ENCODE results near the gene TUBB4A. TPM values are rescaled to one million over a fixed set of nuclear protein-coding genes. Genes with fewer than 3 reads are reported as not detected.

The TUBB4A gene
- total RNA-seq (2022; extraction: Qiagen RNA extraction) = 4.6 to 6.8 TPM (median 6.4 TPM) in 5 replicates

GRCh38 chr19:6501740-6502648, at the start of gene TUBB4A:
TSS of gene TUBB4A (minus strand) at chr19:6502309. CDS start at chr19:6502212, 97 bp downstream.

GRCh38 chr19:6530386-6531162, 28.5 kb upstream of the TUBB4A start, which contains the start of gene TNFSF9:
TSS of gene TNFSF9 (plus strand) at chr19:6531026. CDS start at chr19:6531037, 11 bp downstream.

GRCh38 chr19:6481541-6482342, 20.4 kb downstream of the TUBB4A start, which contains the start of gene DENND1C:
TSS of gene DENND1C (minus strand) at chr19:6481787. CDS start at chr19:6481695, 92 bp downstream.

GRCh38 chr19:6464070-6464873, 37.8 kb downstream of the TUBB4A start, which contains the start of gene CRB3:
TSS of gene CRB3 (plus strand) at chr19:6464271. CDS start at chr19:6464702, 431 bp downstream.

GRCh38 chr19:6459262-6460098, 42.6 kb downstream of the TUBB4A start, which contains the start of gene SLC25A23:
TSS of gene SLC25A23 (minus strand) at chr19:6459792. CDS start at chr19:6459628, 164 bp downstream.

Other genes starting within 250 kb of the TUBB4A start
- gene MLLT1, start 222.3 kb downstream of the TUBB4A start, total RNA-seq (2022; extraction: Qiagen RNA extraction) = 16.0 to 23.8 TPM (median 21.7 TPM) in 5 replicates
- not detected in 5 replicates for gene ACER1, start 168.7 kb downstream of the TUBB4A start, total RNA-seq (2022; extraction: Qiagen RNA extraction)
- 46.1 to 75.9 TPM (median 70.6 TPM) in 5 replicates for gene CLPP, start 140.8 kb downstream of the TUBB4A start, total RNA-seq (2022; extraction: Qiagen RNA extraction)
- gene ALKBH7, start 129.5 kb downstream of the TUBB4A start, total RNA-seq (2022; extraction: Qiagen RNA extraction) = 18.1 to 41.6 TPM (median 36.6 TPM) in 5 replicates
- 0.65 to 1.0 TPM (median 0.76 TPM) in 5 replicates for gene PSPN, start 126.4 kb downstream of the TUBB4A start, total RNA-seq (2022; extraction: Qiagen RNA extraction)
- 57.1 to 59.8 TPM (median 58.7 TPM) in 5 replicates for gene GTF2F1, start 109.1 kb downstream of the TUBB4A start, total RNA-seq (2022; extraction: Qiagen RNA extraction)
- gene KHSRP, start 77.5 kb downstream of the TUBB4A start, total RNA-seq (2022; extraction: Qiagen RNA extraction) = 192 to 210 TPM (median 205 TPM) in 5 replicates
- 0.09 to 0.17 TPM (median 0.15 TPM) in 4 of 5 replicates, not detected in the other for gene SLC25A41, start 68.5 kb downstream of the TUBB4A start, total RNA-seq (2022; extraction: Qiagen RNA extraction)
- gene SLC25A23, start 42.5 kb downstream of the TUBB4A start, total RNA-seq (2022; extraction: Qiagen RNA extraction) = 15.2 to 20.3 TPM (median 18.4 TPM) in 5 replicates
- 3.0 to 6.1 TPM (median 5.2 TPM) in 5 replicates for gene CRB3, start 38.0 kb downstream of the TUBB4A start, total RNA-seq (2022; extraction: Qiagen RNA extraction)
- 0.07 to 0.28 TPM (median 0.22 TPM) in 5 replicates for gene DENND1C, start 20.5 kb downstream of the TUBB4A start, total RNA-seq (2022; extraction: Qiagen RNA extraction)
- 4.5 to 7.0 TPM (median 6.3 TPM) in 5 replicates for gene TNFSF9, start 28.7 kb upstream of the TUBB4A start, total RNA-seq (2022; extraction: Qiagen RNA extraction)
- gene CD70, start 88.8 kb upstream of the TUBB4A start, total RNA-seq (2022; extraction: Qiagen RNA extraction) = 13.2 to 28.7 TPM (median 26.0 TPM) in 5 replicates
- gene TNFSF14, start 167.9 kb upstream of the TUBB4A start, total RNA-seq (2022; extraction: Qiagen RNA extraction) = 0.02 to 0.11 TPM (median 0.08 TPM) in 5 replicates
- 39.1 to 46.1 TPM (median 43.1 TPM) in 5 replicates for gene C3, start 218.3 kb upstream of the TUBB4A start, total RNA-seq (2022; extraction: Qiagen RNA extraction)
- 31.6 to 45.2 TPM (median 41.4 TPM) in 5 replicates for gene GPR108, start 235.3 kb upstream of the TUBB4A start, total RNA-seq (2022; extraction: Qiagen RNA extraction)
- gene TRIP10, start 237.4 kb upstream of the TUBB4A start, total RNA-seq (2022; extraction: Qiagen RNA extraction) = 59.6 to 74.6 TPM (median 68.6 TPM) in 5 replicates